Posterior vena cava (tissue), 2 donors: ENCODE results near the gene MICOS13. TPM values are rescaled to one million over a fixed set of nuclear protein-coding genes. Genes with fewer than 3 reads are reported as not detected.
A peak's percentile ranks its signal among the peaks of the same experiment; 100 is the strongest.
"Not testable (repeated sequence)": the region's sequence is repeated elsewhere in the genome, so short reads cannot be mapped to it uniquely, and the experiment has no call there.

Experiments
- DNase-seq: peaks from one replicate; pipeline ENCODE4 v3.0.0-alpha.2; 2020; ENCODE audit warnings: low spot score
- intact Hi-C, 2 donors: fragments of 100-400 bp; cut with DNase I; formaldehyde crosslinking; loops; one replicate each; pipeline versions ENCODE4 v1.14.1 to v1.14.2; 2022 to 2023
- total RNA-seq, 2 donors: library from RNA; stranded (reverse); fragmentation: NEBNext Ultra II Directional; extraction: Animal tissue kit (Norgen Biotek cat#: 25700); gene quantifications; one replicate each; pipeline ENCODE4 v1.2.1, GENCODE V29; 2021
- donor health status: DM: yes; HTN: yes; CAD: no.
- donor health status: DM: yes; HTN: yes; CAD: no.

MICOS13 gene
- total RNA-seq, 2 donors from 2014 or later: 54.1 to 54.4 TPM

- intact Hi-C loops: no loop called here
- DNase-seq: peak; percentile 90
These were observed 10.9 kb upstream of the MICOS13 start for GRCh38 chr19:5690955-5691821.

GRCh38 chr19:5690125-5690954 is 10.0 kb upstream of the MICOS13 start, which contains the start of gene RPL36:
Gene RPL36, plus strand, starts transcription at chr19:5690295. Its CDS starts 213 bp downstream, at chr19:5690508.
- DNase-seq: peak; percentile 100
- intact Hi-C loops: no loop called here

- DNase-seq: peak; percentile 64
- intact Hi-C loops: not testable (repeated sequence)
These were observed 8.1 kb upstream of the MICOS13 start for GRCh38 chr19:5688262-5688881.

GRCh38 chr19:5687360-5688198 is 7.3 kb upstream of the MICOS13 start:
- peak; percentile 76 for DNase-seq

DNA sequence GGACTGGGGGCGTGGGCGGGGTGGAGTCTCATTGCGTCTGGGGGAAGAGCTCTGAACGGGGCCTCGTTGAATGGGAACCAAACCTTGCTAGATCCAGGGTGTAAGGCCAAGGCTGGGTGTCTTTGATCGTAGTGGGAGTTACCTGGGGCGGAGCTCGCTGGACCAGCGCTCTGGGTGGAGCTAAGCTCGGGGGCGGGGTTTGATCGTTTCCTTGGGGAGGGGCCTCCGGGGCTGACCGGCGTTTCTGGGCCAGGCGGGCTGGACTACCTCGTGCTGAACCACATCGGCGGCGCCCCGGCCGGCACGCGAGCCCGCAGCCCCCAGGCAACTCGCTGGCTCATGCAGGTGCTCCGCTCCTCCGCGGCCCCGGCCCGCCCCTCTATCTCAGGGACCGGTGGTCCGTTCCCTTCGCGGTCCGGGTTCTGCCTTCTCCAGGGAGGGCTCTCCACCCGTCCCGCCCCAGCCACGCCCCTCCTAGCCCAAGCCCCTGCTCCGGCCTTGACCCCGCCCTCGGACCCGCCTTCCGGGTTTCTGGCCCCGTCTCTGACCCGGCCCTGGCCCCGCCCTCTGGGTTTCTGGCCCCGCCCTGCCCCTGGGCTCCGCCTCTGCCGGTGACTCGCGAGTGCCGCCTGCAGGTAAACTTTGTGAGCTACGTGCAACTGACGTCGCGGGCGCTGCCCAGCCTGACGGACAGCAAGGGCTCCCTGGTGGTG is 6.5 kb upstream of the MICOS13 start:
- DNase-seq: peak; percentile 100
- intact Hi-C loops: no loop called here

More at GRCh38 chr19:5687360-5688198, 7.3 kb upstream of the MICOS13 start:
- intact Hi-C loops: no loop called here

- intact Hi-C loops: no loop called here
- no peak for DNase-seq
These were observed 6.0 kb upstream of the MICOS13 start for GRCh38 chr19:5686326-5686646.

DNA sequence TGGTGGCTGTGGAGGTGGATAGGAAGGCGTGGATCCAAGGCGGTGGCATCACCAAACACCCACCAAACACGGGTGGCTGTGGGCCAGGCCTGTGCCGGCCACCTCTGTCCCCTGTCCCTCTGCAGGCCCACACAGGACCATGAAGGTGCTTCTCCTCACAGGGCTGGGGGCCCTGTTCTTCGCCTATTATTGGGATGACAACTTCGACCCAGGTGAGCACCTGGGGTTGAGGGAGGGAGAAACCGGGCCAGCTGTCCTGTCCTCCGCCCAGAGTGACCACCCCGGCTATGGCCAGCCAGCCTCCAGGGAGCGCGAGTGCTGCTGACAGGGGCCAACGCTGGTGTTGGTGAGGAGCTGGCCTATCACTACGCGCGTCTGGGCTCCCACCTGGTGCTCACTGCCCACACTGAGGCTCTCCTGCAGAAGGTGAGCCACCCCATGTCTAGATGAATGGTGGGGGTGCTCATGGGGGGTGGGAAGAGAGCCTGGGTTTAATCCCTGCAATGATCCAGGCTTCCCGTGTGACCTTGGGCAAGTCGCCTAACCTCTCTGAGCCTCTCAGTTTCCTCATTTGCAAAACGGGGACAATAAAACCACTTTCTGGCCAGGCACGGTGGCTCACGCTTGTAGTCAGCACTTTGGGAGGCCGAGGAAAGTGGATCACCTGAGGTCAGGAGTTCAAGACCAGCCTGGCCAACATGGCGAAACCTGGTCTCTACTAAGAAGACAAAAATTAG is 4.5 kb upstream of the MICOS13 start:
- DNase-seq: no peak
- intact Hi-C loops: no loop called here

DNA sequence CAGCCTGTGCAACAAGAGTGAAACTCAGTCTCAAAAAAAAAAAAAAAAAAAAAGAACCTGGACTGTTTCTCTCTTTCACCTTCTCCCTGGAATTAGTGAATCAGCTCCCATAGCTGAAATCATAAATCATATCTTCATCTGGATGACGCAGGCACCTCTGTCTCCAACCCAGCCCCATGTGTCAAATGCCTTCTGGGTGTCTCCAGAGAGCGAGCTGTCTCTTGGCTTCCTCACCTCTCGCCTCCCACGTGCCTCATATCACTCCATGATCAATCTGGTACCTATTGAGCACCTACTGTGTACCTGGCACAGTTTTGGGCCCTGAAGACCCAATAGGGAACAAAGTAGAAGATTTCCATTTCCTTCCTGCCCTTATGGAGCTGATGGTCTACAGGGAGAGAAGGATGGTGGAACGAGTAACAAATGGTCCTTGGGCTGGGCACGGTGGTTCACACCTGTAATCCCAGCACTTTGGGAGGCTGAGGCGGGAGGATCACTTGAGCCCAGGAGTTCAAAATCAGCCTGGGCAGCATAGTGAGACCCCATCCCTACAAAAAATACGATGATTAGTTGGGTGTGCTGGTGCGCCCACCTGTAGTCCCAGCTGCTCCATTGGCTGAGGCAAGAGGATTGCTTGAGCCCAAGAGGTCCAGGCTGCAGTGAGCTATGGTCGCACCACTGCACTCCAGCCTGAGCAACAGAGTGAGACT is 3.0 kb upstream of the MICOS13 start:
- DNase-seq: no peak
- intact Hi-C loops: no loop called here

DNA sequence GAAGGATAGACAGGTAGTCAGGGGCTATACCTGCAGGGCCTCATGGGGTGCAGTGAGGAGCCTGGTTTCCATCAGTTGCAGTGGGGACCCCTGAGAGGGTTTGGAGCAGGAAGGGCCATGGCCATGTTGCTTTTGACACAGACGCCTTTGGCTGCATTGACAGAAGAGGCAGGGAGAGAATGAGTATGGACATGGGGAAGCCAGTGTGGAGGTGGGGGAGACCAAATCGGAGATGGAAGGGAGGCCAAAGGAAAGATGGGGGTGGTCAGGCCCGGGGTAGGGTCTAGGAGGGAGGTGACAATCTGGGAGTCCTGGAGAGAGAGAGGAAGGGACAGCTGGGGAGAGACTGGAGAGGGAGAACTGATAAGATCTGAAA is 1.8 kb upstream of the MICOS13 start:
- intact Hi-C loops: no loop called here
- DNase-seq: peak; percentile 50

- no peak for DNase-seq
- intact Hi-C loops: no loop called here
These were observed 1.2 kb upstream of the MICOS13 start for GRCh38 chr19:5681391-5682106.

GRCh38 chr19:5680084-5680436 is 256 bp downstream of the MICOS13 start:
- intact Hi-C loops: no loop called here
- no peak for DNase-seq

- no peak for DNase-seq
- intact Hi-C loops: loop anchor here in 1 of 2 donors (5.0 kb wide), 1 partner anchor 1887 kb away; no protein-coding TSS in a partner anchor
These were observed 830 bp downstream of the MICOS13 start for GRCh38 chr19:5679289-5680083.

DNA sequence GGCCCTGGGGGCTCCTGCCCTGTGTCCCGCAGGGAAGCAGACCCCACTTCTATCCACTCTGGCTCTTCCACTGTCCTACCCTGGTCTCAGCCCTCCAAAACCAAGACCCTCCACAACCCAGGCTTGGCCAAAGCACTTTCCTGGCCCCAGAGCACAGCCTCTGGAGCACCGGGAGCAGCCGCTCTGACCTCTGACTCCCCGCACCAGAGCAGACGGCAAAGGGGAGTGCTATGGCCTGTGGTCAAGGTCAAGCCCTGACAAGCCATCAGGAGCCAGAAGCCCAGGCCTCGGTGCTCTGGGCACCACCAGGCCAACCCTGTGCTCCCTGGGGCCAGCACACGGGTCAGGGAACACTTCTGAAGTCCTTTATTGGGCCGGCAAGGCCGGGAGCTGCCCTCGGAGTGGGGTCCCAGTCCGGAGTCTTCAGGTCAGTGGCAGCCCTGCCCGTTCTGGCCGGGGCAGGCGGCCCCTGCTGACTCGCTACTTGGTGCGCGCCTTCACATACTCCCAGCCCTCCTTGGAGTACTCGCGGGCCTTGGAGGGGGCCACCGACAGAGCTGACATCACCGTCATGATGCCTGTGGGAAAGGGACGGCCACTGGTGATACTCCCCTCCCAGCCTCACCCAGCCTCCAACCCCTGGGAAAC is 2.1 kb downstream of the MICOS13 start:
- no peak for DNase-seq
- intact Hi-C loops: loop anchor here in 1 of 2 donors (5.0 kb wide), 1 partner anchor 1886 kb away; no protein-coding TSS in a partner anchor

DNA sequence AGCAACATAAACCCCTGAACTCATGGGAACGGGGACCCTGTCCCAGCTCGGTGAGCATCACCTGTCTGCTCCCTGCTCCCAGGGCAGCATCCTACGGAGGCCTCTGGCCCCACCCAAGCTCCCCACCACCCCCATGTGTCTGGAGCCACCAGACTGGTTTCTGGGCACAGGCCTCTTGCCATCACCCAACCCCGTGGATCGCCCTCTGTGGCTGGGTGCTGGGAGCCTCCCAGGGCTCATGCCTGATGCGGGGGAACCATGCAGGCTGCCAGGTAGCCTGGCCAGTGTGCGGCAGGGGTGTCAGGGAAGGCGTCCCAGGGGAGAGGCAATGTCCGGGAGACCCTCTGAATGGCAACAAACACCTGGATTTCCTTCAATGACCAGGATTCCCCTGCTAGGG is 2.7 kb downstream of the MICOS13 start:
- intact Hi-C loops: loop anchor here in 1 of 2 donors (5.0 kb wide), 1 partner anchor 1885 kb away; no protein-coding TSS in a partner anchor
- DNase-seq: no peak

DNA sequence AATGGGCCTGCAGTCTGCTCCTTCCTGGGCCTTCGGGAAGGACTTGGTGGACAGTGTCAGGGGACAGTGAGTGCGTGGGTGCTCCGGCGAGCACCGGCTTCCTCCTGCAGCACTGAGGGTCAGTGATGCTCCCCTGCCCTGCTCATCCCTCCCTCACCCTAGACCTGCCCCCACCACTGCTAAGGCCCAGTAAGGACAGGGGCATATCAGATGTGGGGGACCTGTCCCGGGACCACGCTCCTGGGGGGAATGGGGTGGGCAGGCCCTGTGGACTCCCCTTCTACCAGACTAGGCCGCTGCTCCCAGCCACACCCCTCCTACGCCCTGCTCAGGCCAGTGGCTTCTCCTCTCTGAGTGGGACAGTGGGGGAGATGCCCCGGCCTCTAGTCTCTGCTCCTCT is 3.2 kb downstream of the MICOS13 start:
- DNase-seq: no peak
- intact Hi-C loops: loop anchor here in 1 of 2 donors (5.0 kb wide), 1 partner anchor 1885 kb away; no protein-coding TSS in a partner anchor
